ENCODE measurements around the gene SPIRE2. TPM values are rescaled to one million over a fixed set of nuclear protein-coding genes. Genes with fewer than 3 reads are reported as not detected.

SPIRE2 gene
- total and polyA plus RNA-seq, 2 donors (not counting 1 experiment from before 2014, with no cell fraction given): 0.98 to 2.0 TPM

GRCh38 chr16:89853306-89853993 is 25.2 kb downstream of the SPIRE2 start:
- no peaks in the 10 kb centered on the region for H4K20me1 ChIP-seq (ENCODE audit: control insufficient read depth, insufficient read depth, low read length, poor library complexity, severe bottlenecking)
- ChIA-PET CTCF (interaction anchor here (0.8 to 1.0 kb wide), 2 partner anchors 10 to 57 kb away, joined by 3 read pairs; no protein-coding TSS in a partner anchor), POLR2A (no interaction called here)
- H3K9ac ChIP-seq (ENCODE audit: low read length): no peak overlapping the region
- H3K9me3 Mint-ChIP-seq (ENCODE audit: insufficient read depth): no peaks in the 10 kb centered on the region
- H3K36me3 ChIP-seq (replicated peaks in 1 of 2; ENCODE audit: control extremely low read depth in 1 of 2, control insufficient read depth in 1 of 2, extremely low read depth in 1 of 2, insufficient read depth in 2 of 2, low read length in 1 of 2): no peaks in the 10 kb centered on the region
- no peak overlapping the region for H2AFZ ChIP-seq (ENCODE audit: insufficient read depth, low read depth, low read length, poor library complexity, severe bottlenecking)
- no peak overlapping the region for H3K4me2 ChIP-seq (replicated peaks; ENCODE audit: low read depth, low read length, poor library complexity, severe bottlenecking)
- no peaks in the 10 kb centered on the region for H3K27me3 ChIP-seq (replicated peaks in 1 of 4; ENCODE audit: control extremely low read depth in 1 of 4, control insufficient read depth in 3 of 4, insufficient read depth in 4 of 4, low read length in 3 of 4)
- TF ChIP-seq CTCF (IDR thresholded peaks at IDR 0.05) (no peak), EZH2 (IDR thresholded peaks at IDR 0.05; ENCODE audit: borderline replicate concordance, insufficient read depth, low read depth, low read length, poor library complexity, severe bottlenecking) (no peak)
- ATAC-seq (ENCODE audit: low read depth) (no peak), DNase-seq (no peak)
- H3K4me1 Mint-ChIP-seq: no peaks in the 10 kb centered on the region
- H3K4me1 ChIP-seq (ENCODE audit: control insufficient read depth in 2 of 2, insufficient read depth in 2 of 2, low read length in 2 of 2): no peaks in the 10 kb centered on the region
- intact Hi-C loops (cut with micrococcal nuclease): no loop called here
- no peaks in the 10 kb centered on the region for H3K79me2 ChIP-seq (ENCODE audit: control insufficient read depth, insufficient read depth, low read length)
- 93% methylated on average over 19 of the region's 21 CpGs for WGBS (ENCODE audit: insufficient coverage)
- H3K27ac ChIP-seq (ENCODE audit: low read length in 2 of 2): no peak overlapping the region
- H3K27ac Mint-ChIP-seq: no peak overlapping the region
- peaks cover 3% of the 10 kb centered on the region for H3K27me3 Mint-ChIP-seq
- H3K4me3 Mint-ChIP-seq: no peak overlapping the region
- no peaks in the 10 kb centered on the region for H3K9me3 ChIP-seq (ENCODE audit: control extremely low read depth in 1 of 3, control insufficient read depth in 2 of 3, insufficient read depth in 1 of 3, low read length in 2 of 3)
- H3K4me3 ChIP-seq (ENCODE audit: control extremely low read depth in 1 of 5, extremely low read depth in 1 of 5, insufficient read depth in 1 of 5, low read depth in 2 of 5, low read length in 4 of 5): no peak overlapping the region

GRCh38 chr16:89855301-89855945 is 27.1 kb downstream of the SPIRE2 start:
- Histone ChIP-seq H3K9me3 (ENCODE audit: control extremely low read depth in 1 of 3, control insufficient read depth in 2 of 3, insufficient read depth in 1 of 3, low read length in 2 of 3) (no peaks in the 10 kb centered on the region), H3K36me3 (replicated peaks in 1 of 2; ENCODE audit: control extremely low read depth in 1 of 2, control insufficient read depth in 1 of 2, extremely low read depth in 1 of 2, insufficient read depth in 2 of 2, low read length in 1 of 2) (no peaks in the 10 kb centered on the region), H2AFZ (ENCODE audit: insufficient read depth, low read depth, low read length, poor library complexity, severe bottlenecking) (no peak overlapping the region), H3K4me1 (ENCODE audit: control insufficient read depth in 2 of 2, insufficient read depth in 2 of 2, low read length in 2 of 2) (peaks cover 0 to 1% of the 10 kb centered on the region in 2 donors), H3K4me2 (replicated peaks; ENCODE audit: low read depth, low read length, poor library complexity, severe bottlenecking) (no peak overlapping the region), H3K27me3 (replicated peaks in 1 of 4; ENCODE audit: control extremely low read depth in 1 of 4, control insufficient read depth in 3 of 4, insufficient read depth in 4 of 4, low read length in 3 of 4) (peaks cover 0 to 4% (median 0%) of the 10 kb centered on the region in 4 experiments), H3K27ac (ENCODE audit: low read length in 2 of 2) (no peak overlapping the region), H3K4me3 (ENCODE audit: control extremely low read depth in 1 of 5, extremely low read depth in 1 of 5, insufficient read depth in 1 of 5, low read depth in 2 of 5, low read length in 4 of 5) (no peak overlapping the region), H3K9ac (ENCODE audit: low read length) (no peak overlapping the region), H4K20me1 (ENCODE audit: control insufficient read depth, insufficient read depth, low read length, poor library complexity, severe bottlenecking) (no peaks in the 10 kb centered on the region), H3K79me2 (ENCODE audit: control insufficient read depth, insufficient read depth, low read length) (no peaks in the 10 kb centered on the region)
- DNase-seq (no peak), ATAC-seq (ENCODE audit: low read depth) (no peak)
- TF ChIP-seq CTCF (IDR thresholded peaks at IDR 0.05) (no peak), EZH2 (IDR thresholded peaks at IDR 0.05; ENCODE audit: borderline replicate concordance, insufficient read depth, low read depth, low read length, poor library complexity, severe bottlenecking) (no peak)
- Mint-ChIP-seq H3K27ac (no peak overlapping the region), H3K4me1 (no peaks in the 10 kb centered on the region), H3K27me3 (no peaks in the 10 kb centered on the region), H3K4me3 (no peak overlapping the region), H3K9me3 (ENCODE audit: insufficient read depth) (no peaks in the 10 kb centered on the region)
- WGBS (ENCODE audit: insufficient coverage): 95% methylated on average over 26 of the region's 26 CpGs
- POLR2A ChIA-PET: no interaction called here
- intact Hi-C loops (cut with micrococcal nuclease): no loop called here
- CTCF ChIA-PET: no interaction called here
